Colonic mucosa (tissue), 4 donors: Measurements from ENCODE around the gene LHFPL3. TPM values are rescaled to one million over a fixed set of nuclear protein-coding genes. Genes with fewer than 3 reads are reported as not detected.

Source experiments
- DNase-seq: peaks from one replicate; pipeline ENCODE4 v3.0.0-alpha.2; 2020
- H3K27ac ChIP-seq: fragments of 200-600 bp; one replicate; pipeline ENCODE4 v1.8.0; 2021
- H3K27me3 ChIP-seq: fragments of 200-600 bp; one replicate; pipeline ENCODE4 v1.8.0; 2021
- H3K36me3 ChIP-seq: fragments of 200-600 bp; one replicate; pipeline ENCODE4 v1.8.0; 2021
- H3K4me1 ChIP-seq: fragments of 200-600 bp; one replicate; pipeline ENCODE4 v1.8.0; 2021; ENCODE audit warnings: mild to moderate bottlenecking
- H3K4me3 ChIP-seq: fragments of 200-600 bp; one replicate; pipeline ENCODE4 v1.8.0; 2021
- H3K9ac ChIP-seq, 2 donors: one replicate each; pipeline ENCODE4 v1.7.0; 2013; ENCODE audit warnings: control low read depth in 2 of 2, low read depth in 2 of 2, low read length in 2 of 2
- H3K9me3 ChIP-seq: fragments of 200-600 bp; one replicate; pipeline ENCODE4 v1.8.0; 2021
- CTCF ChIP-seq: fragments of 200-600 bp; IDR thresholded peaks from one replicate; pipeline ENCODE4 v1.8.0; 2022; ENCODE audit warnings: antibody characterized with exemption, mild to moderate bottlenecking
- intact Hi-C: fragments of 100-400 bp; cut with DNase I; formaldehyde crosslinking; loops from one replicate; pipeline ENCODE4 v1.14.1; 2022
- total RNA-seq, 2 donors: library from RNA; stranded (reverse); fragmentation: NEBNext Ultra II Directional in 1 of 2; extraction: Animal tissue kit (Norgen Biotek cat#: 25700) in 1 of 2; gene quantifications; one replicate each; pipeline ENCODE4 v1.2.1, GENCODE V29; 2021
- donor health status: healthy.
- donor health status: DM: no; HTN: no; CAD: no.
- donor health status: DM: no; HTN: no; CAD: no.

The LHFPL3 gene
- total RNA-seq, 2 donors from 2014 or later = 0.12 to 0.27 TPM

GRCh38 chr7:104816537-104816936 lies 488.1 kb downstream of the LHFPL3 start:
- Histone ChIP-seq H3K36me3 (no peaks in the 10 kb centered on the region), H3K9me3 (no peaks in the 10 kb centered on the region), H3K27me3 (no peaks in the 10 kb centered on the region), H3K27ac (no peak overlapping the region), H3K9ac (no peak overlapping the region), H3K4me3 (no peak overlapping the region), H3K4me1 (no peaks in the 10 kb centered on the region)
- no peak for TF ChIP-seq CTCF
- DNase-seq = no peak
- intact Hi-C loops = no loop called here

GRCh38 chr7:104818961-104819880 lies 490.8 kb downstream of the LHFPL3 start:
- Histone ChIP-seq H3K4me3 (no peak overlapping the region), H3K4me1 (no peaks in the 10 kb centered on the region), H3K9ac (no peak overlapping the region), H3K9me3 (no peaks in the 10 kb centered on the region), H3K27me3 (no peaks in the 10 kb centered on the region), H3K27ac (no peak overlapping the region), H3K36me3 (no peaks in the 10 kb centered on the region)
- DNase-seq = no peak
- TF ChIP-seq CTCF = no peak
- intact Hi-C loops = no loop called here

- no peak for DNase-seq
- intact Hi-C loops = no loop called here
Measured at GRCh38 chr7:104820836-104821535, 492.6 kb downstream of the LHFPL3 start.

GRCh38 chr7:104823177-104823576 lies 494.8 kb downstream of the LHFPL3 start:
- no peak for DNase-seq
- no peaks in the 10 kb centered on the region for H3K4me1 ChIP-seq
- H3K9me3 ChIP-seq = no peaks in the 10 kb centered on the region
- H3K36me3 ChIP-seq = no peaks in the 10 kb centered on the region
- no peak overlapping the region for H3K4me3 ChIP-seq
- no peak for TF ChIP-seq CTCF
- intact Hi-C loops = no loop called here
- H3K27me3 ChIP-seq = no peaks in the 10 kb centered on the region
- no peak overlapping the region for H3K9ac ChIP-seq
- H3K27ac ChIP-seq = no peak overlapping the region

More at GRCh38 chr7:104820836-104821535, 492.6 kb downstream of the LHFPL3 start:
- no peak overlapping the region for H3K4me3 ChIP-seq
- TF ChIP-seq CTCF = no peak
- H3K4me1 ChIP-seq = no peaks in the 10 kb centered on the region
- H3K9me3 ChIP-seq = no peaks in the 10 kb centered on the region
- H3K9ac ChIP-seq = no peak overlapping the region
- H3K27ac ChIP-seq = no peak overlapping the region
- no peaks in the 10 kb centered on the region for H3K36me3 ChIP-seq
- H3K27me3 ChIP-seq = no peaks in the 10 kb centered on the region

GRCh38 chr7:104825099-104825498 lies 496.7 kb downstream of the LHFPL3 start:
- Histone ChIP-seq H3K27me3 (no peaks in the 10 kb centered on the region), H3K9ac (no peak overlapping the region), H3K27ac (no peak overlapping the region), H3K4me3 (no peak overlapping the region), H3K4me1 (no peaks in the 10 kb centered on the region), H3K36me3 (no peaks in the 10 kb centered on the region), H3K9me3 (no peaks in the 10 kb centered on the region)
- no peak for DNase-seq
- intact Hi-C loops = no loop called here
- no peak for TF ChIP-seq CTCF
